Neural cell (in vitro differentiated cells): ENCODE measurements around the gene PERM1. TPM values are rescaled to one million over a fixed set of nuclear protein-coding genes. Genes with fewer than 3 reads are reported as not detected.

ENCODE experiments used
- H2AFZ ChIP-seq: fragments of 200-600, 300-800 bp; sonication (generic), shearing (Covaris generic); 2 replicates; pipeline ENCODE4 v1.6.0; 2014; ENCODE audit warnings: low read depth, mild to moderate bottlenecking, antibody characterized with exemption, low read length, moderate library complexity
- H3F3A ChIP-seq: fragments of 200-600 bp; shearing (Covaris generic); 2 replicates; pipeline ENCODE4 v1.6.1; 2016; ENCODE audit warnings: mild to moderate bottlenecking, moderate library complexity, mixed read lengths, antibody characterized with exemption, low read length; ENCODE audit not compliant: insufficient read depth, poor library complexity, severe bottlenecking
- H3K27ac ChIP-seq: fragments of 200-600, 300-800 bp; sonication (generic), shearing (Covaris generic); 2 replicates; pipeline ENCODE4 v1.5.1; 2014; ENCODE audit warnings: mild to moderate bottlenecking, low read length, moderate library complexity
- H3K27me3 ChIP-seq: fragments of 300-800, 200-600 bp; sonication (generic), shearing (Covaris generic); 2 replicates; pipeline ENCODE4 v1.6.0; 2014; ENCODE audit warnings: mild to moderate bottlenecking, low read depth, low read length, moderate library complexity; ENCODE audit not compliant: insufficient read depth
- H3K36me3 ChIP-seq: fragments of 300-800, 200-600 bp; sonication (generic), shearing (Covaris generic); 2 replicates; pipeline ENCODE4 v1.5.1; 2014; ENCODE audit warnings: mild to moderate bottlenecking, antibody characterized with exemption, low read length, moderate library complexity; ENCODE audit not compliant: insufficient read depth
- H3K4me2 ChIP-seq: fragments of 300-800, 200-600 bp; sonication (generic), shearing (Covaris generic); 2 replicates; pipeline ENCODE4 v1.6.0; 2014; ENCODE audit warnings: mild to moderate bottlenecking, low read length
- H3K4me3 ChIP-seq: fragments of 300-800, 200-600 bp; sonication (generic), shearing (Covaris generic); 2 replicates; pipeline ENCODE4 v1.5.1; 2014; ENCODE audit warnings: mild to moderate bottlenecking, low read length, moderate library complexity
- H3K79me2 ChIP-seq: fragments of 200-600 bp; shearing (Covaris generic); replicated peaks from 2 replicates; pipeline ENCODE4 v1.6.0; 2014; ENCODE audit warnings: mild to moderate bottlenecking, low read length, moderate library complexity; ENCODE audit not compliant: insufficient read depth
- H3K9ac ChIP-seq: fragments of 300-800, 200-600 bp; sonication (generic), shearing (Covaris generic); 2 replicates; pipeline ENCODE4 v1.6.1; 2016; ENCODE audit warnings: mild to moderate bottlenecking, low read length, mixed read lengths
- H3K9me2 ChIP-seq: fragments of 200-600 bp; shearing (Covaris generic); 2 replicates; pipeline ENCODE4 v1.6.1; 2016; ENCODE audit warnings: mild to moderate bottlenecking, low read length, mixed read lengths; ENCODE audit not compliant: insufficient read depth
- H3K9me3 ChIP-seq: fragments of 200-600, 300-800 bp; sonication (generic), shearing (Covaris generic); 2 replicates; pipeline ENCODE4 v1.6.1; 2016; ENCODE audit warnings: mild to moderate bottlenecking, mixed run types, low read length, moderate library complexity, mixed read lengths
- H4K20me1 ChIP-seq: fragments of 200-600 bp; shearing (Covaris generic); 2 replicates; pipeline ENCODE4 v1.6.1; 2016; ENCODE audit warnings: mild to moderate bottlenecking, mixed run types; ENCODE audit not compliant: insufficient read depth
- CTCF ChIP-seq: fragments of 450-650 bp; IDR thresholded peaks from 2 replicates; pipeline ENCODE4 v1.5.1; 2014; ENCODE audit warnings: antibody characterized with exemption, mild to moderate bottlenecking, moderate library complexity; ENCODE audit not compliant: poor library complexity, severe bottlenecking
- EP300 ChIP-seq: fragments of 450-650 bp; conservative IDR thresholded peaks from 2 replicates; pipeline ENCODE4 v1.6.1; 2014; ENCODE audit warnings: antibody characterized with exemption, mild to moderate bottlenecking, moderate library complexity; ENCODE audit not compliant: poor library complexity, severe bottlenecking
- EZH2 ChIP-seq: fragments of 200-600, 300-800 bp; shearing (Covaris generic), sonication (generic); IDR thresholded peaks from 2 replicates; pipeline ENCODE4 v1.6.1; 2014; ENCODE audit warnings: antibody characterized with exemption, low read length, borderline replicate concordance, mild to moderate bottlenecking; ENCODE audit not compliant: insufficient read depth, poor library complexity, severe bottlenecking
- MXI1 ChIP-seq: fragments of 450-650 bp; conservative IDR thresholded peaks from 2 replicates; pipeline ENCODE4 v1.6.1; 2014; ENCODE audit warnings: antibody characterized with exemption, mild to moderate bottlenecking; ENCODE audit not compliant: poor library complexity, severe bottlenecking
- POLR2AphosphoS5 ChIP-seq: IDR thresholded peaks from 2 replicates; pipeline ENCODE4 v1.6.1; 2012
- RAD21 ChIP-seq: fragments of 450-650 bp; conservative IDR thresholded peaks from 2 replicates; pipeline ENCODE4 v1.6.1; 2014; ENCODE audit warnings: antibody characterized with exemption, mild to moderate bottlenecking, moderate library complexity
- SMC3 ChIP-seq: fragments of 450-650 bp; conservative IDR thresholded peaks from 2 replicates; pipeline ENCODE4 v1.6.1; 2014; ENCODE audit warnings: antibody characterized with exemption, mild to moderate bottlenecking, moderate library complexity; ENCODE audit not compliant: poor library complexity
- TAF1 ChIP-seq: IDR thresholded peaks from 2 replicates; pipeline ENCODE4 v1.6.1; 2012; ENCODE audit warnings: low read depth
- polyA plus RNA-seq: library from polyadenylated mRNA; depleted of rRNA; stranded (reverse); fragments of >200 nt; gene quantifications from 2 replicates; pipeline ENCODE4 v1.2.3, GENCODE V29; 2014
- TF ChIP-seq, protein P1 (sequence below): IDR thresholded peaks from 2 replicates; pipeline ENCODE4 v1.6.1; 2012; ENCODE audit warnings: borderline replicate concordance

PERM1 gene
- polyA plus RNA-seq, 1 donor from 2014 or later, result not detected

DNA sequence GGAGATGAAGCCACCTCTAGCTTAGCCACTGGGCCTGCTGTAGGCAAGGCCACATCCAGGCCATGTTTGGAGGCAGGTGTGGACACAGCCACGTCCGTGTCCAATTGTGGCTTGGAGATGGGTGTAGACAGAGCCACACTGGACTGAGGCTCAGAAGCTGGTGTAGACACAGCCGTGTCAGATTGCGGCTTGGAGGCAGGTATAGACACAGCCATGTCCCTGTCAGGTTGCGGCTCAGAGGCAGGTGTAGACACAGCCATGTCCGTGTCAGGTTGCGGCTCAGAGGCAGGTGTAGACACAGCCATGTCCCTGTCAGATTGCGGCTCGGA is 2.2 kb downstream of the PERM1 start:
- H3K4me2 ChIP-seq, result no peak overlapping the region
- H3K36me3 ChIP-seq, result no peaks in the 10 kb centered on the region
- no peak overlapping the region for H3K27ac ChIP-seq
- H3F3A ChIP-seq, result no peaks in the 10 kb centered on the region
- H3K9ac ChIP-seq, result no peak overlapping the region
- H3K4me3 ChIP-seq, result no peak overlapping the region
- H3K27me3 ChIP-seq, result no peaks in the 10 kb centered on the region
- no peaks in the 10 kb centered on the region for H3K79me2 ChIP-seq
- no peaks in the 10 kb centered on the region for H3K9me2 ChIP-seq
- no peaks in the 10 kb centered on the region for H4K20me1 ChIP-seq
- no peak overlapping the region for H2AFZ ChIP-seq
- no peaks in the 10 kb centered on the region for H3K9me3 ChIP-seq
- TF ChIP-seq CTCF, result no peak
- TF ChIP-seq RAD21, result no peak
- no peak for TF ChIP-seq MXI1
- TF ChIP-seq SMC3, result no peak
- TF ChIP-seq EP300, result no peak

DNA sequence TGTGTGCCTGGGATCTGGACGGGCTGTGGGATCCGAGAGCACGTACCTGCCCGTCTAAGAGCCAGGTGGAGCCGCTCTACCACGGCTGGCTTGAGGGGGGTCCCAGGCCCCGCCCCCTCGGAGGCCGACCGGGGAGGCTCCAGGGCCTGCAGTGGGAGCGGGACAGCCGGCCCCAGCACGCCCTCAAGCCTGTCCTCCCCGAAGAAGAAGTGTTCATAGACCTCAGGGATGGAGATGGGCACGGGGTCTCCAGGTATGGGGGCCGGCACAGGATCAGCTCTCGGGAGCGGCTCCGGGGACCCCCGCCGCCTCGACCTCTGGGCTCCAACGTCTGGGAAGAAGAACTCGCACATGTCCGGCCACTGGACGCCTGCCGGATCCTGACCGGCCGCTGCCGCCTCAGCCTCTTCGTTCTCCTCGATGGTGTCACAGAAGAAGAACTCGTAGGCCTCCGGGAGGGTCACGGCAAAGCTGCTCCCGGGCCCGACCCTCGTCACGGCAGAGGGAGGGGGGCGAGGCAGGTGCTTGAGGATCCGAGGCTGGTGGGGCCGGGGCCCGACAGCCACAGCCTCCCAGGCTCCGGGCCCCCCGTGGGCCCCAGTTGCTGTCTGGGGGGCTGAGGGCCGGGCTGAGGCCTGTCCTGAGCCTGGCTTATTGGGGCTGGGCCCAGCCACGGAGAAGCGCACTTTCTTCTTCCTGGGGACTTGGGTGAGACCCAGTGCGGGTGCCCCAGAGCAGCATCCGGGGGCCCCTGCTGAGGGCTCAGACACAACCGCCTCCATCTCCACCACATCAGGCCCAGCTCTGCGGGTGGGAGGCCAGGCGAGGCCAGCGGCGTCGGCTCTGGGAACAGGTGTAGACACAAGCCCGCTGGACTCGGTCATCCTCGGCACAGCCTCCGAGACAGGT is 2.8 kb downstream of the PERM1 start:
- Histone ChIP-seq H3K27me3 (no peaks in the 10 kb centered on the region), H3K9me3 (no peaks in the 10 kb centered on the region), H2AFZ (no peak overlapping the region), H3K36me3 (no peaks in the 10 kb centered on the region), H3K4me2 (no peak overlapping the region), H3K9ac (no peak overlapping the region), H3K79me2 (no peaks in the 10 kb centered on the region), H3K9me2 (no peaks in the 10 kb centered on the region), H3K27ac (no peak overlapping the region), H3K4me3 (no peak overlapping the region), H3F3A (no peaks in the 10 kb centered on the region), H4K20me1 (no peaks in the 10 kb centered on the region)
- no peak for TF ChIP-seq SMC3
- TF ChIP-seq CTCF, result no peak
- TF ChIP-seq, protein P1, sequence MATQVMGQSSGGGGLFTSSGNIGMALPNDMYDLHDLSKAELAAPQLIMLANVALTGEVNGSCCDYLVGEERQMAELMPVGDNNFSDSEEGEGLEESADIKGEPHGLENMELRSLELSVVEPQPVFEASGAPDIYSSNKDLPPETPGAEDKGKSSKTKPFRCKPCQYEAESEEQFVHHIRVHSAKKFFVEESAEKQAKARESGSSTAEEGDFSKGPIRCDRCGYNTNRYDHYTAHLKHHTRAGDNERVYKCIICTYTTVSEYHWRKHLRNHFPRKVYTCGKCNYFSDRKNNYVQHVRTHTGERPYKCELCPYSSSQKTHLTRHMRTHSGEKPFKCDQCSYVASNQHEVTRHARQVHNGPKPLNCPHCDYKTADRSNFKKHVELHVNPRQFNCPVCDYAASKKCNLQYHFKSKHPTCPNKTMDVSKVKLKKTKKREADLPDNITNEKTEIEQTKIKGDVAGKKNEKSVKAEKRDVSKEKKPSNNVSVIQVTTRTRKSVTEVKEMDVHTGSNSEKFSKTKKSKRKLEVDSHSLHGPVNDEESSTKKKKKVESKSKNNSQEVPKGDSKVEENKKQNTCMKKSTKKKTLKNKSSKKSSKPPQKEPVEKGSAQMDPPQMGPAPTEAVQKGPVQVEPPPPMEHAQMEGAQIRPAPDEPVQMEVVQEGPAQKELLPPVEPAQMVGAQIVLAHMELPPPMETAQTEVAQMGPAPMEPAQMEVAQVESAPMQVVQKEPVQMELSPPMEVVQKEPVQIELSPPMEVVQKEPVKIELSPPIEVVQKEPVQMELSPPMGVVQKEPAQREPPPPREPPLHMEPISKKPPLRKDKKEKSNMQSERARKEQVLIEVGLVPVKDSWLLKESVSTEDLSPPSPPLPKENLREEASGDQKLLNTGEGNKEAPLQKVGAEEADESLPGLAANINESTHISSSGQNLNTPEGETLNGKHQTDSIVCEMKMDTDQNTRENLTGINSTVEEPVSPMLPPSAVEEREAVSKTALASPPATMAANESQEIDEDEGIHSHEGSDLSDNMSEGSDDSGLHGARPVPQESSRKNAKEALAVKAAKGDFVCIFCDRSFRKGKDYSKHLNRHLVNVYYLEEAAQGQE, result no peak
- no peak for TF ChIP-seq EZH2
- no peak for TF ChIP-seq RAD21
- TF ChIP-seq TAF1, result no peak
- TF ChIP-seq POLR2AphosphoS5, result no peak
- no peak for TF ChIP-seq MXI1
- TF ChIP-seq EP300, result no peak
